UCSD-AML1 (cell line): ENCODE data around the gene METTL13.

Experiments
- DNase-seq: peaks from one replicate; lab custom pipeline; 2025; ENCODE audit not compliant: unreplicated experiment; lab: John Stamatoyannopoulos, UW

Gene METTL13

DNA sequence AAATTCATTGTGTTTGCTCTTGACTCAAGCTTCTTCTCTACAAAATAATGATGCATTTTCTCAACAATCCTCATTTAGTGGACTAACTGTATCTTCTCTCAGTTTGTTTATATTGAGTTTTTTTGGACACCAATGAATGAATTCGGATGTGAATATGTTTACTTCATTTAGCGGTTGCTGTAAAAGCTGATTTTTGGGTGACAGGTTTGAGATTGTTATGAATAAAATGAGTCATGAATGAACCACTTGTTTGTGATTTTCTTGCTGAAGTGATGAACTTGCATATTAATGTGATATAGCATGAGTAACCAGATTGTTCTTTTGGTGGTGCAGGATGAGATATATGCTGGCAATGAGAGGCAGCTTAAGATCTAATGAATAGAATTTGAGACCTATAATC lies 62.9 kb downstream of the METTL13 start:
- no peak for DNase-seq

DNA sequence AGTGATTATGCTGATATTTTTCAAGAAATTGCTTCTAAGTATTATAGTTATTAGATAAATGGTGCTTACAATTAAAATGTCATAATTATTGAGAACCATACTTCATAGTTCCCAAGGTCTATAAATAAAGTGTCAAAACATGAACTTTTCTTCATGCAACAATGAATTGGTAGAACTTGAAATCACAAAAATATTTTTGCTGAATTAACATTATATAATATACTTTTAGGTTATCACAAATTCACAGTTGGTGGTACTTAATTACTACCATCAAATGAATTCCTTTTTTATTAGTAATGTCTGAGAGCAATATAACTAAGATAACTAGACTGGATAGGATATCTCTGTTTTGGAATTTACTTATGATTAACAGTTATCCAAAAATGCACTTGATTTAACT lies 64.5 kb downstream of the METTL13 start:
- DNase-seq = no peak
